HG03354 (cell line): ENCODE measurements around the gene SEC11A.
"Not testable (repeated sequence)": the region's sequence is repeated elsewhere in the genome, so short reads cannot be mapped to it uniquely, and the experiment has no call there.

Experiments used
- ATAC-seq: cut with Tn5 transposase; IDR thresholded peaks from one replicate; pipeline ENCODE4 v1.9.1; 2021; ENCODE audit warnings: mild to moderate bottlenecking; ENCODE audit not compliant: unreplicated experiment, poor library complexity, severe bottlenecking

Gene SEC11A

DNA sequence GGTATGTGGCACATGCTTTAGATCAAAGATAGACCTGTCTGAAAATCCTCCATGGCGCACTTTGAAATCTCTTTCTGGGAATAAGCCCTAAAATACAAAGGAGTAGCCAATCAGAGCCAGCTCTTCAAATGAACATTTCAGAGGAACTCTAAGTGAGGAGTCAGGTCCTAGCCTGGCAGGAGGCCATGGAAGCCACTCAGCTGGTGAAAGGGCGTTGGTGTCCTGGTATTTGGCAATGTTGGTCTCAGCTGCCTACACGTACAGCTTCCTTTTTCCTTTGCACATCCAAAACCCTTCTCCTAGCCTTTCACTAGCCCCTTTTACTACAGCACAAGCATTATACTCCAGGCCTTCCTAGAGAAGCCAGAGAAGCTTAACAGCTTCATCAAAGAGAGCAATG is 67.4 kb downstream of the SEC11A start:
- ATAC-seq, result no peak

DNA sequence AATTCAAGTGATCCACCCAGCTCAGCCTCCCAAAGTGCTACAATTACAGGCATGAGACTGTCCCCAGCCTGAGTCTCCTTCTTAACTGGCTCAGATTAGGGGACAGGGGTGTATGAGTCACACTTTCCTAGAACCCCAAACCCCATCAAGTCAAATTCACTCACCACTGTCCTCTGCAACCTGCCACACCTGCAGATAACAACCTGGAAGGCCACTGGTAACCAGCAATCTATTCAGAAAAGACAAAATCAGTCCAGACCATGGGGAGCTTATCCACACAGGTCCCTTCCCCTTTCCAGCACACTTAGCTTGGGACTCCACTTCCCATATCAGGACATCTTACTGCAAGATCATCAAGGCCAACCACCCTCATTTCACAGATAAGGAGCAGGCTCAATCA is 68.2 kb downstream of the SEC11A start:
- no peak for ATAC-seq

DNA sequence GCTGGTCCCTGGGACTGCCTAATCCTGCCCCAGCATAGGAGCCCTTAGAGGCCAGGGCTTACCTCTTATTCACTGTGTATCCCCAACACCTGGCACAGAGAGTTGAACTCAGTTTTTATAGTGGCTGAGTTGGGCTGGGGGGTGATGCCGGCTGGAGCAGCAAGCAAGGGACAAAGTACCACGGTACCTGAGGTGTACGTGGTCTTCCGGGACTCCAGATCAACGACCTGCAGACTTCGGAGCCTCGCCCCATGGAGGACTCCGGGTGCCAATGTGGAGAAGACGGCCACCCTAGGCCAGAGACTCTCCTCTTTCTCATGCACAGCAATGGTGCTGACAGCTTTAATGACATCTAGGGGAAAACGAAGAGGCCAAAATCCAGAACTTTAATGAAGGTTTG is 69.9 kb downstream of the SEC11A start:
- no peak for ATAC-seq

DNA sequence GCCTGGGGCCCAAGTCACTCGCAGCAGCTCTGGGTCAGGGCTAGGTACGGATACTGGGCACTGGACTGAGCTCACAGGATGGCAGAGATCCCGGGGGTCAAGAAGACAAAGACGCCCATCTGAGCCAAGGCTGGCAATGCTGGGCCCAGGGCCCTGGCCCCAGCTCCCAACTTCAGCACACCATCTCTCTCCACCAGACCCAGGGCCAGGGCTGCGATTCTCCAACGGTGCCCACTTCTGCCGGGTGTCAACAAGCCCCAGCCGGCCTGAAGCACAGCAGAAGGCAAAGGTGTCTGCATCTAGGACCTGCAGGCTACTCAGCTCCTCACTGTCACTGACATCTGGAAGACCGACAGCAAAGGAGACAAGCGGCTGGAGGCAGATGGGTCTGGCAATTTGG is 70.4 kb downstream of the SEC11A start:
- ATAC-seq, result no peak

DNA sequence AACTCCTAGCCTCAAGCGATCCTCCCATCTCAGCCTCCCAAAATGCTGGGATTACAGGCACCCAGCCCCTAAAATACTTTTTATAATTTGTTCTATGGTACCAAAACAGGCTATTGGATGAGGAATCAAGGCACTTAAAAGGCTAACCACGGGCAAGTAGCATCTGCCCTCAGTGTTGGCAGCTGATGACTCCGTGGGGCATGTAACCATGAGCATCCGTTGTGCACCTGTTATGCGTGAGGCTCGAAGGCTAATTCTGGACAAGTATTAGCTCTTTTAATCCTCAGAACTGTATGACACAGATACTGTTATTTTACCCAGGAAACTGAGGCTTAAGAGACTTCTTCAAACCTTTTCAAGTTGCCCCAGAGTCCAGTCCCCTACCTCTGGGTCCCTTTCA is 72.1 kb downstream of the SEC11A start:
- ATAC-seq, result no peak

GRCh38 chr15:84642640-84643039 is 73.3 kb downstream of the SEC11A start:
- not testable (repeated sequence) for ATAC-seq

- ATAC-seq, result not testable (repeated sequence)
Observed at GRCh38 chr15:84641871-84642270, 74.1 kb downstream of the SEC11A start.

- ATAC-seq, result no peak
Observed at GRCh38 chr15:84638103-84638502, 77.8 kb downstream of the SEC11A start.

- ATAC-seq, result no peak
Observed at GRCh38 chr15:84634228-84634837, 81.6 kb downstream of the SEC11A start.

DNA sequence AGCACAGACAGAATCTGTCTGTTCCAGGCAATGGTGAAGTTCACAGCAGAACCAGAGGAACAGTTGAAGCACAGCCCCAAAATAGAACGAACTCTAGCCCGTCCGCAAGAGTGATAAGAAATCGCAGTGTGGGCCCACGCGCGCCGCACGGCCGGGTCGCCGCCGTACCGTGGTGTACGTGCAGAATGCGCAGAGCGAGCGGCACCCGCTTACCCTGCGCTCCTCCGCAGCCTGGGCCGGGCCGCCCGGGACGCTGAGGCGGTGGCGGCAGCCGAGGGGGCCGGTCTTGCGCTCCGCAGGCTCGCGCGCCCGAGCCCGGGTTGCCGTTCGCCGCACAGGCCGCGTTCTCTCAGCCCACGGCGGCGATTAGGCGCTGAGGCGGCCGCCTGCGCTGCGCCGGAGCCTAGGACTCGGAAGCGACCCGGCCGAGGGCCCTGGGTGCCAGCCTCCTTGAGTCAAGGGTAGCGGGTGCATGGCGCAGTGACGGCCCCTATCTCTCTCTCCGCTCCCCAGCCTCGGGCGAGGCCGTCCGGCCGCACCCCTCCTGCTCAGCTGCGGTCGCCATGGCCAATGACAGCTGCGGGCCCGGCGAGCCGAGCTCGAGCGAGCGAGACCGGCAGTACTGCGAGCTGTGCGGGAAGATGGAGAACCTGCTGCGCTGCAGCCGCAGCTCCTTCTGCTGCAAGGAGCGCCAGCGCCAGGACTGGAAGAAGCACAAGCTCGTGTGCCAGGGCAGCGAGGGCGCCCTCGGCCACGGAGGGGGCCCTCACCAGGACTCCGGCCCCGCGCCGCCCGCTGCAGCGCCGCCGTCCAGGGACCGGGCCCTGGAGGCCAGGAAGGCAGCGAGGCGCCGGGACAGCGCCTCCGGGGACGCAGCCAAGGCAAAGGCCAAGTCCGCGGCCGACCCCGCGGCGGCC is 82.4 kb downstream of the SEC11A start:
- ATAC-seq, result peak; percentile 47

- ATAC-seq, result no peak
Observed at GRCh38 chr15:84631706-84632272, 84.2 kb downstream of the SEC11A start.

GRCh38 chr15:84629033-84629432 is 86.9 kb downstream of the SEC11A start:
- no peak for ATAC-seq

DNA sequence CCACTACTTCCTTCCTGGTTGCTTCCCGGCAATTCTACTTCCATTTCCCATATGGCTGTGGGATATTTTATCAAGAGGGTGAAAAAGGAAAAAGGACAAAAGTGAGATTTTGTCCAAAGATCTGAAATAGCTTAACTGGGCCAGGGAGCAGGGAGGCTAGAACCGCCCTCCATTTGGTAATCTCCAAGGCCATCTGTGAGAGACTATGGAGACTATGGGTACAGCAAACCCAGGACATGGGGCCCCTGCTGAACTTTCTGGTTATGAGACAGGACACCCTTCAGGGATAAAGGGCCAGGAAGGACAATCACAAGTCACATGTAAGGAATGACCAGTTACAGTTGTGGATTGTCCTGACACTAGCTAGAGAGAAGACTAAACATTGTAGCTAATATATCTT is 90.8 kb downstream of the SEC11A start:
- no peak for ATAC-seq

GRCh38 chr15:84624359-84624758 is 91.6 kb downstream of the SEC11A start:
- no peak for ATAC-seq

DNA sequence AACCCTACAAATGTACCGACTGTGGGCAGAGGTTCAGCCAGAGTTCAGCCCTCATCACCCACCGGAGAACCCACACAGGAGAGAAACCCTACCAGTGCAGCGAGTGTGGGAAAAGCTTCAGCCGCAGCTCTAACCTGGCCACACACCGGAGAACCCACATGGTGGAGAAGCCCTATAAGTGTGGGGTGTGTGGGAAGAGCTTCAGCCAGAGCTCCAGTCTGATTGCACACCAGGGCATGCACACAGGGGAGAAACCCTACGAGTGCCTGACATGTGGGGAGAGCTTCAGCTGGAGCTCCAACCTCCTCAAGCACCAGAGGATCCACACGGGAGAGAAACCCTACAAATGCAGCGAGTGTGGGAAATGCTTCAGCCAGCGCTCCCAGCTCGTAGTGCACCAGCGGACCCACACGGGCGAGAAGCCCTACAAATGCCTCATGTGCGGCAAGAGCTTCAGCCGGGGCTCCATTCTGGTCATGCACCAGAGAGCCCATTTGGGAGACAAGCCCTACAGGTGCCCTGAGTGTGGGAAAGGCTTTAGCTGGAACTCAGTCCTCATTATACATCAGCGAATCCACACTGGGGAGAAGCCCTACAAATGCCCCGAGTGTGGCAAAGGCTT is 94.5 kb downstream of the SEC11A start:
- no peak for ATAC-seq

DNA sequence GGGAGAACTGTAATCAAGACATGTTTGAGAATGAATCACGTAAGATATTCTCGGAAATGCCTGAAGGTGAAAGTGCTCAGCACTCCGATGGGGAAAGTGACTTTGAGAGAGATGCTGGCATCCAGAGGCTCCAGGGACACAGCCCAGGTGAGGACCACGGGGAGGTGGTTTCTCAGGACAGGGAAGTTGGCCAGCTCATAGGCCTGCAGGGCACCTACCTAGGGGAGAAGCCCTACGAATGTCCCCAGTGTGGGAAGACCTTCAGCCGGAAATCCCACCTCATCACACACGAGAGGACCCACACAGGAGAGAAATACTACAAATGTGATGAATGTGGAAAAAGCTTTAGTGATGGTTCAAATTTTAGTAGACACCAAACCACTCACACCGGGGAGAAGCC is 95.3 kb downstream of the SEC11A start:
- ATAC-seq, result no peak
